GM03348 (cell line): ENCODE data around the gene BIN1.

Source experiments
- DNase-seq: peaks from one replicate; pipeline ENCODE4 v3.0.0; 2012; ENCODE audit warnings: low spot score

The BIN1 gene

GRCh38 chr2:127090281-127091120 lies 16.5 kb downstream of the BIN1 start:
- DNase-seq: no peak

- no peak for DNase-seq
Measured at GRCh38 chr2:127089478-127090235, 17.3 kb downstream of the BIN1 start.

- DNase-seq: no peak
Measured at GRCh38 chr2:127088706-127089105, 18.2 kb downstream of the BIN1 start.

- no peak for DNase-seq
Measured at GRCh38 chr2:127087791-127088495, 19.0 kb downstream of the BIN1 start.

GRCh38 chr2:127086990-127087790 lies 19.8 kb downstream of the BIN1 start:
- DNase-seq: peak; percentile 64

GRCh38 chr2:127085317-127085681 lies 21.7 kb downstream of the BIN1 start:
- no peak for DNase-seq

DNA sequence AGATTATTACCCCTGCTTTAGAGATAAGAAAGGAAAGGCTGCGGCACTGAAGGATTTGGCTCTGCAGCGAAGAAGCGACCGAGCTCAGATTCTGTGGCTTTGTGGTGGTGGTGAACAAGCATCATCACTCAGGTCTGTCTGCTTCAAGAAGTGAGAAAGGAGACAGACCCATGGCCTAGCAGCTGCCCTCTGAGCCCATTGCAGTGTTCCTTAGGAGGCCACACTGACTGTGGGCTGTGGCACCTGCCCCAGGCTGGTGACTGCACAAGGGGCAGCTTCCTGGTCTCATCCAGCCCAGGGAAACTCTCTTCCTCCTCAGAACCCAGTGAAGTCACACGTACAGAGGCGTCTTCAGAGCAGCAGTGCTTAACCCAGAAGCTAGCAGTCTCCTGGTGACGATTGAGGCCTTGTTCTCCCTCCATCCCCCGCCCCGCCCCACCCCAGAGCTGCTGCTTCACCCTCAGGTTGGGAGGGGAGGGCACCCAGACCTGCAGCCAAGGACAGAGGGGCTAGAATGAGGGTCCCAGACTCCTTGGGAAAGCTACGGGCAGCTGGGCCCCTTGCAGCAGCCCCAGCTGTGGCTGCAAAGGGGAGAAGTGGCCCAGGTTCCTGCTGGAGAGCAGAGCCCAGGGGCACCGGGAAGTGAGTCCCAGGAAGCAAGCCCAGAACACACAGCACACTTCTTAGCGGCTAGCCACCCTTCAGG lies 22.2 kb downstream of the BIN1 start:
- no peak for DNase-seq

DNA sequence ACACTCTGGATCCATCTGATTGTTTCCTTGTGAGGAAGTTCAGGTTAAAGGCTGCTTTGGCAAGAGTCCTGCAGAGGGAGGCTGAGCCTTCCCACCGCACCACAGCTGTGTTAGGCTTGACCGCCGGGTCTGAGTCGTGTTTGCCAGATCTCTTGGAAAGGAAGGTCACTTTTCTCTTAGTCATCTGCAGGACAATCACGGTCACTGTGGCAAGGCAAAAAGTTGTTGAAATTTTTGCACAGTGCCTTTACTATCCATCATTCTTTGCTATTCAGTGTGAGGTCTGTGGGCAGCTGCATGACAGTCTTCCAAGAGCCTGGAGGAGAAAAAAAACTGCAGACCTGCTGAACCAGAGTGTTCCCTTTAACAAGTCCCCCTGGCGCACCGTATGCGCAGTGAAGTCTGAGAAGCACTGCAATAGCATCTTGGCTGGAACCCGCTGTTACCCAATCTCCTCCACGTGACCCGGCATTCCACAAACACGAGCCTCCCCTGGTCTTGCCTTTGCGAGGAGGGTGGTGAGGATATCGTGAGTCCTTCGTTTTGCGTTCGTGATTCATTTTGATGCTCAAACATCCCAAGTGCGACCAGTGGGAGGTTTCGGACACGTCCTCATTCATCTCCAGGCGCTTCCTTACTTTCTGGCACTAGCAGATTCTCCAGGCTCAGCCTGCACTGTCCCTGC lies 23.0 kb downstream of the BIN1 start:
- DNase-seq: peak; percentile 95

GRCh38 chr2:127082974-127083373 lies 24.0 kb downstream of the BIN1 start:
- no peak for DNase-seq

- DNase-seq: no peak
Measured at GRCh38 chr2:127081826-127082633, 24.9 kb downstream of the BIN1 start.

DNA sequence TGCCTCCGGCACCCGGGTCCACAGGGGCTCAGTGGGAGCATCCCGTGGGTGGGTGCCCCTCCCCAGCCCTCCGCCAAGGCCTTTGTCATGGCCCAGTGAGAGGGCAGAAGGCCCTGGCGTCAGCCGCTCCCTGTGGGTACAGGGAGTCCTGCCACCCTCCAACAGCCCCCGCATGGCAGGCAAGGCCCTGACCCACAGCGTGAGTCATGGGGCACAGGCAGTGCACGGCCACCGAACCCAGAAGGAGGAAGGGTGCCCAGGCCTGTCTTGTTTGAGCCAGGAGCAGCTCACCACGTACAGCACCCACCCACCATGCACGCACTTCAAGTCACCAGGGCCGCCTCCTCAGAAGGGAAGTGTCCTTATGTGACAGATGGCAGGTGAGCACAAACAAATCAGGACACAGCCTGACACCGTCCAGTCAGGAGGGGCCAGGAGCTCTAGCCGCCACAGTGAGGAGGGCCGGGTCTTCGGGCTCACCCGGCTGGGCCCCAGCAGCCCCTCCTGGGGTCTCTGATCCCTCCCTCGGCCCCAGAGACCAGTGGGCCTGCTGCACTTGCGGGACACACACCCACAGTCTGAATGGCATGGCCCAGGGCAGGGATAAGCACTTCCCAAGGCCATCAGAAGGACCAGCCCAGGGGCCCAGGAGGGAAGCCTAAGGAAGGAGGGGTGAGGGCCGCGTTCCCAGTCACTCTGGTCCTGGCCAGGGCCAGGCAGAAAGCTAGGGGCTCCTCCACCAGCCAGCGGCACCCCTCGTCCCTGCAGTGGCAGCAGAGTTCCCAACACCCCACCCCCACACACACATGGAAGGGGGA lies 25.8 kb downstream of the BIN1 start:
- DNase-seq: no peak

- DNase-seq: no peak
Measured at GRCh38 chr2:127080226-127080937, 26.6 kb downstream of the BIN1 start.

GRCh38 chr2:127079358-127079920 lies 27.5 kb downstream of the BIN1 start:
- no peak for DNase-seq

DNA sequence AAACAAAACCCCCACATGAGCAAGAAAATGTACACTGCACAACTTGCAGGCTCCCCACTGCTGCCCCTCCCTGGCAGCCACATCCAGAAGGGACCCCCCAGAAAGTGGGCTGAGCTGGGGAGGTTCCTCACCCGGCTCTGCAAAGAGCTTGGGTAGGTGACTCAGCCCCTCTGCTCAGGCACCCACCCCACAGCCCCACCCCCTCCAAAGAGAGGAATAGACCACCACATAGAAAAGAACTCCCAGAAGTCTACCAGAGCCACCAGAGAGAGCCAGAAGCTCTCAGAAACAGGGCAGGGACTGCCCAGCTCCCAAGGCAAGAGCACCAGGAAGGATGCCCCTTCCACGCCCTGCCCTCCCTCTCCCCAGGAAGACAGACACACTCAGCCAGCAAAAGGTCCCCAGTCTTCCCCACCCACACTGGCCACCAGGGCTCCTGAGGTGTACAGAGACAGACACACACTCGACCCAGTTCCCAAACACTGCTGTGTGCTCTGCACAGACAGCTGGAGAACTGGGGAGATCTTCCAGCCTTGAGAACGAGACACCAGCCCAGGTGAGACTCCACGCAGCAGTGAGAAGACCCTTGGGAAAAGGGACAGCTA lies 28.2 kb downstream of the BIN1 start:
- DNase-seq: no peak

- no peak for DNase-seq
Measured at GRCh38 chr2:127078028-127078427, 28.9 kb downstream of the BIN1 start.

DNA sequence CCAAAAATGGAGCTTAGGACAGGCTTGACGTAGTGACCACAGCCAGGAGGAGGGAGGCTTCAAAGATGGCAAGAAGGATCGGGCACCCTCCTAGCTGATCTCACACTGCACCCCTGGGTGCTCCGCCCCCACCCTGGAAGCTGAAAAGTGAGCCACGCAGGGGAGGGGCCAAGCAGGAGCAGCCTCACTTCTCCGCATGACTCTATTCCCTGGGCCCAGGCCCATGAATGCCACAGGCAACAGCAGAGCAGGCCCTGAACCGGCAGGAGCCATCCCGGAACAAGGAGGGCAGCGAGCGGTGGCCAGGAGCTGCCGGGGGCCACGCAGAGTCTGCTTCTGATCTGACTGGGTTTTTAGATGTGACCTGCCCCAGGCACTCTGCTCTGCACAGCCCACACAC lies 30.0 kb downstream of the BIN1 start:
- DNase-seq: no peak

- no peak for DNase-seq
Measured at GRCh38 chr2:127076290-127076689, 30.7 kb downstream of the BIN1 start.

GRCh38 chr2:127075821-127076220 lies 31.1 kb downstream of the BIN1 start:
- no peak for DNase-seq
